HG02884 (cell line): ENCODE results near the gene CCDC43.
"Not testable (repeated sequence)": the region's sequence is repeated elsewhere in the genome, so short reads cannot be mapped to it uniquely, and the experiment has no call there.

Source experiments
- ATAC-seq: cut with Tn5 transposase; IDR thresholded peaks from one replicate; pipeline ENCODE4 v1.9.1; 2021; ENCODE audit warnings: mild to moderate bottlenecking, moderate library complexity; ENCODE audit not compliant: unreplicated experiment

CCDC43 gene

DNA sequence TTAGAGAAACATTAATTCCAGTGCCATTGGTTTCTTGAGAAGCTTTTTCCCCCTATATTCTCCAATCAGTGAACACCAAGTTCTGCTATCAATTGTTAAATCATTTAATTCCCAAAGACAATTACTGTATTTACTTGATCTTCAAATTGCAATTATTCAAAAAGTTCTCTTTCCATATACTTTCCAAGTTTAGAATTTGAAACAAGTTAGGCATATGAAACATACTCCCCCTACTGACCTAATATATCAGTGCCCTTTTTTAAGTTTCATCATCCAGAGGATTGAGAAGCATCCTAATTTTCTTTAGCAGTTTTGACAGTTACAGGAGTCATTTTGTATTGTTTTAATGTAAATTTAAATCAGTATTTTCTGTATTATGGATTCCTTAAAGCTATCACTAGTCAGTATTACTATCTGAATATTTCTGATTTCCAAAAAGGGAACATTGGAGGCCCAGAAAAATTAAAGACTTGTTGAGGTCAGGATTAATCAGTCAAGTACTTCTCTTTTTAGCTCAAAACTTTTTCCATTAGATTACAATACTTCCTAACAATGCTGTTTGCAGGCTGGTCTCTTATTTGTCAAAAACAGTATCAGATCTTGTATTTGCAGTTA lies 17.0 kb downstream of the CCDC43 start:
- no peak for ATAC-seq

DNA sequence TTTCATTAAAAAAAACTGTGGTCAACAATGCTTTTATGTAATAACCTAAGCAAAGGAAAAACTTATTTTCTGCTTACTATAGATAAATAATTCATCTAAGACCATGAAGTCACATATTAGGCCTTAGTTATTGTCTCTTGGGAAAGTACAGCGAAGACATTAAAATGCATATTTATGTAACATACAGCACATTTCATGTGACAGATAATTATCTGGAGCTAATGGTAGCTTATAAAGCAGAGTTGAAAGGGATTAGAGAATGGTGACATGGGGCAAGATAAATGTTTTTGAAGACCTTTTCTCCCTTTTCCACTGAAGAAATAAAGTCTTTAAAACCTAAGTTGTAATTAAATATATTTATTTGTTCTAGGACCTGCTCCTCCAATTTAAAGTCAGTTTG lies 23.6 kb downstream of the CCDC43 start:
- ATAC-seq, result no peak

DNA sequence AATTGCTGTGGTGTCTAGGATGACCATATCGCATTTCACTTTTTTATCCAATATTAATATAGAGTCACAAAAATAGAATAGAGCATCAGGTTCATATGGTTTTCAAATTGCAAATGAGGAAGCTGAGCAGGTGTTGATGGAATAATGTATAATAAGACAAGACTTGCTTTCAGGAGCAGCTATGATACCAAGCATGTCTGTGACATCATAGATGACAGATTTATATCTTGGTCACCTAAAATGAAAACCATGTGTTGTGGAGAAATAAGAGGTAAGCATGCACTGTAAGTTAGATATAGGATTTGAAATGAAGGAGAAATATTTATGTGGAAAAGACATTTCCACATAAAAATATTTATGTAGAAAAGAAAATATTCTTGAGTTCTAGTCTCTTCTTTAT lies 24.7 kb downstream of the CCDC43 start:
- ATAC-seq, result no peak

DNA sequence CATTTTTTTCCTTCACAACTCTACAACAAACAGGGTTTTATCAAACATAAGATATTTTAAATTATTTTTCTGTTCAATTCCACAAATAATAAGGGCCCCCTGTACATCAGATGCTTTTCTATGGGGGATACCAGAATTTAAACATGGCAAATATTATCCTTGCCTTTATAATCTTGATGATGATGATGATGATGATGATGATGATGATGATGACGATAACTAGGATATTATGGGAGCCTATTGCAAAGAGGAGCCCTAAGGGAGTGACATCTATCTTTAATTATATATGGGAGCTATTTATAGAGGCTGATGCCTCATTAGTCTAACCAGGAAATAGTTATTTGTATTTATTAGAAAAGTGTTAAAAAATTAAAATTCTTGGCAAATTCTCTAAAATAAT lies 26.5 kb downstream of the CCDC43 start:
- ATAC-seq, result no peak

DNA sequence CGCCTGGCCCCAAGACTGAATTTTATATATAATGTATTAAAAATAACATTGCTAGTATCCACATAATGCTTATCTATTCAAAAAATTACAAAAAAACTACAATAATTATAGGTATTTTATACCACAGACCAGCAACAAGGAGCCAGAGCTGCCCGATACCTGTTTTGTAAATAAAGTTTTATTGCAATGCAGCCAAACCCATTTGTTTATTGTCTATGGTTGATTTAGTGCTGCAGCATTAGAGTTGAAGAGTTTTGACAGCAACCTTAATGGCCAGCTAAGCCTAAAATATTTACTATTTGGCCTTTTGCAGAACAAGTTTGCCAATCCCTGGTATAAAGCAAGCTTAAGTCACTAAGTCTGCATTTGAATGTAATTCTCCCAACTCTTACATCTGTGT lies 27.7 kb downstream of the CCDC43 start:
- ATAC-seq, result no peak

DNA sequence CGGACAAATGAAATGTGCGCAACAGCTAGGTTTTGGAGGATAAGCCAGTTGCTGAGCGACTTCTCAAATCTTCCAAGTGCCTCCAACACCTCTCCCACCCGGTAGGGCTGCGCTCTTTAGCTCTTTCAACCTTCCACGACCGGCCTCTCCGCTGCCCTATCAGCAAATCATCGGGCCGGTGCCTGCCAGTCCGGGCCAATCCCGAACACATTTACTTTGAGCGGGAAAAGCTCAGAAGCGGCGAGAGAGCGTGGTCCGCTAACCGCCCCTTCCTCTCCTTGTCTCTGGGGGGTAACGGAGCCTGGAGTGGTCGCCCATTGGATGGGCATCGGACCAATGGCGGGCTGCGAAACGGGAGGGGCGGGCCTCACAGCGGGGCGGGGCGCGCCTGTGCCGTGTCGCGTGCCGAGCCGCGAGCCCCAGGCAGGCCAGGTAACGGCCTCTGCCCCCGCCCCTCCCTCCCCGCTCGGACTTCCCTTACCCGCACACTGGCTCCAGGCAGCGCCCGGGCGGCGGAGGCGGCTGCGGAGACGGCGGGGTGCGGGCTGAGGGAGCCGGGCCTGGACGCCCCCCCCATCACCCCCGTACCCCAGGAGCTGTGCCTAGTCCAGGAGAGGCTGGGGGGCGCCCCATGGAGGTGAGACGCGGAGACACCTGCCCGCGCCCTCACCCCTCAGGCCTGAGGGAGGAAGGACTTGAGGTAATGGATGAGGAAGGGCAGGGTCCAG lies 33.4 kb downstream of the CCDC43 start, which contains the start of gene MEIOC:
MEIOC (plus strand) TSS at position 486 of the 728 bp plus-strand sequence; CDS start at position 632, 146 bp downstream.
- ATAC-seq, result no peak

DNA sequence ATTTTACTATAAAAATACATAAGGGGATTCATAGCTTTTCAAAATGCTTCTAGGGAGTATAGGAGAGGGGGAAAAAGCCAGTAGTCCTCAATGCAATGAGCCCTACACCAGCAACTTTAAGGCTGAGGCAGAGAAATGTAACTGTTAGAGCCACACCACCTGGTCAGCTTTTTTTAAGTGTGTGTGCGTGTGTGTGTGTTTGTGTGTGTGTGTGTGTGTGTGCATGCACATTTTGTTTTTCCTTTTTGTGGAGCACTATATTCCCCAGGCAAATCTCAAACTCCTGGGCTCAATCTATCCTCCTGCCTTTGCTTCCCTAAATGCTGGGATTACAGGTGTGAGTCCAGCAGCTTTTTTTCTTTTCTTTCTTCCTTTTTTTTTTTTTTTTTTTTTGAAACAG lies 35.6 kb downstream of the CCDC43 start:
- ATAC-seq, result no peak

DNA sequence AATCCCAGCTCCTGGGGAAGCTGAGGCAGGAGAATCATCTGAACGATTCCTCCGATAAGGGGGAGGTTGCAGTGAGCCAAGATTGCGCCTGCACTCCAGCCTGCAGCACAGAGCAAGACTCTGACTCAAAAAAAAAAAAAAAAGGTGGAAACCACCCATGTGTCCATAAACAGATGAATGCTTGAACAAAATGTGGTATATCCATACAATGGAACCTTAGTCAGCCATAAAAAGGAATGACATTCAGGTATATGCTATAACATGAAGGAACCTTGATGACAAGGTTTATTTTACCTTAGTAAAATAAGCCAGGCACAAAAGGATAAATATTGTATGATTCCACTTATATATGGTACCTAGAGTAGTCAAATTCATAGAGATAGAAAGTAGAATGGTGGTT lies 36.2 kb downstream of the CCDC43 start:
- no peak for ATAC-seq

DNA sequence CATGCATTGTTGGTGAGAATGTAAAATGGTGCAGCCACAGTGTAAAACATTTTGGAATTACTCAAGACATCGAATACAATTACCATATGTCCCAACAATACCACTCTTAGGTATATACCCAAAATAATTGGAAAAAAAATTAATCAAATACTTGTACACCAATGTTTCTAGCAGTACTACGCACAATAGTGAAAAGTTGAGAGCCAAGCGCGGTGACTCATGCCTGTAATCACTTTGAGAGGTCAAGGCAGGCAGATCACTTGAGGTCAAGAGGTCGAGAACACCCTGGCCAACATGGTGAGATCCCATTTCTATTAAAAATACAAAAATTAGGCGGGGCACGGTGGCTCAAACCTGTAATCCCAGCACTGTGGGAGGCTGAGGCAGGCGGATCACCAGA lies 36.8 kb downstream of the CCDC43 start:
- ATAC-seq, result no peak

DNA sequence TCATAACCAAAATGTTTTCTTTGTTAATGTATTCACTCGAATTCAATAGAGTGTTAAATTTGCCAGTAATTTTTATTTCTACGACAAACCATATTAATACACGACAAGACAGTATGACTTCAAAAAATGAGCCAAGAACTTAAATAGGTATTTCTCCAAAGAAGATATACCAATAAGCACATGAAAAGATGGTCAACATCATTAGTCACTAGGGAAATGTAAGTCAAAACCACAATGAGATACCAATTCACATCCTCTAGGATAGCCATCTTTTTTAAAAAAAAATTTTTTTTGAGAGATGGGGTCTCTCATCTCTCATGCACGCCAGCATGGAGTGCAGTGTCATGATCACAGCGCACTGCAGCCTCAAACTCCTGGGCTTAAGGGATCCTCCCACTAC lies 38.3 kb downstream of the CCDC43 start:
- ATAC-seq, result no peak

DNA sequence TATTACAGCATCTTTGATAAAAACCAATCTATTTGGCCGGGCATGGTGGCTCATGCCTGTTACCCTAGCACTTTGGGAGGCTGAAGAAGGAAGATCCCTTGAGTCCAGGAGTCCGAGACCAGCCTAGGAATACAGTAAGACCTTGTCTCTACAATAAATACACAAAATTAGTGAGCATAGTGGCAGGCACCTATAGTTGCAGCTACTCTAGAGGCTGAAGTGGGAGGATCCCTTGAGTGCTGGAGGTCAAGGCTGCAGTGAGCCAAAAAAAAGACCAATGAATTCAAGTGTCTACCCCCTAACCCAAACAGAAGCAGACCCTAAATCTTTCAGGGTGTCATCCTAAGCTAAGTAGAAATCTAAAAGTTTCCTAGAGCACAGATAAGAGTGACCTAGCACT lies 40.6 kb downstream of the CCDC43 start:
- ATAC-seq, result no peak

DNA sequence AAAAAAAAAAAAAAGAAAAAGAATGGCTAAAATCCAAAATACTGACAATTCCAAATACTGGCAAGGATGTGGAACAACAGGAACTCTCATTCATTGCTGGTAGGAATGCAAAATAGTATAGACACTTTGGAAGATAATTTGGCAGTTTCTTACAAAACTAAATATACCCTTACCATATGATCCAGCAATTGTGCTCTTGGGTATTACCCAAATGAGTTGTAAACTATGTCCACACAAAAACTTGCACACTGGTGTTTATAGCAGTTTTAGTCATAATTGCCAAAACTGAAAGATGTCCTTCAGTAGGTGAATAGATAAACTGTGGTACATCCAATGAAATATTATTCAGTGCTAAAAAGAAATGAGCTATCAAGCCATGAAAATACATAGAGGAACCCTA lies 41.8 kb downstream of the CCDC43 start:
- ATAC-seq, result no peak

DNA sequence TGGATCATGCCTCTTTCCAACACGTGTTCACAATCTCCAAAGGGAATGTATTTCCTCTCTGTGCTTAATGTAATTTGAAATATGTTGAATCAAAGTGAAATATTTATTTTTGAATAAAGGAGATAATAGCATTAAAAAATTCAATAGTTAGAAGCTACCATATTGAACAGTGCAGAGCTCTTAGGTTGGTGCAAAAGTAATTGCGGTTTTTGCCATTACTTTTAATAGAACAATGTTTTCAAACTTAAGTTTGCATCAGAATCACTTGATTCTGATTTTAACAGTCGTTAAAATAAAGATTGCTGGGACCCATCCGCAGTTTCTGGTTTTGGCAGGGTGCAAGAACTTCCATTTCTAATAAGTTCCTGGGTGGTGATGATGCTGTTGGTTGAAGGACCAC lies 43.3 kb downstream of the CCDC43 start:
- ATAC-seq, result no peak

DNA sequence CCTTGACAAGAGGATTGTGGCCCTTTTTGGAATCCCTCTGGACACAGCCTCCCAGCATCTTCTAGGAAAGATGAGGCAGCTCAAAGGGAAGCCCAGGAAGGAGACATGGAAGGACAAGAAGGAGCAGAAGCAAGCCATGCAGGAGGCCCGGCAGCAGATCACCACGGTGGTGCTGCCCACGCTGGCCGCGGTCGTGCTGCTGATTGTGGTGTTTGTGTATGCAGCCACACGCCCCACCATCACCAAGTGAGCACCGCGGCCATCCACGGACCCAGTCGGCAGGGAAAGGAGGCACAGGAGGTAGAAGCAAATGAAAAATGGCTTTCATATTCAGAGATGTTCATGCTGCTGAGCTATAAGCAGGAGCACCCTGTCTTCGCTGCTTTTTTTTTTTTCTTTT lies 44.2 kb downstream of the CCDC43 start:
- no peak for ATAC-seq

DNA sequence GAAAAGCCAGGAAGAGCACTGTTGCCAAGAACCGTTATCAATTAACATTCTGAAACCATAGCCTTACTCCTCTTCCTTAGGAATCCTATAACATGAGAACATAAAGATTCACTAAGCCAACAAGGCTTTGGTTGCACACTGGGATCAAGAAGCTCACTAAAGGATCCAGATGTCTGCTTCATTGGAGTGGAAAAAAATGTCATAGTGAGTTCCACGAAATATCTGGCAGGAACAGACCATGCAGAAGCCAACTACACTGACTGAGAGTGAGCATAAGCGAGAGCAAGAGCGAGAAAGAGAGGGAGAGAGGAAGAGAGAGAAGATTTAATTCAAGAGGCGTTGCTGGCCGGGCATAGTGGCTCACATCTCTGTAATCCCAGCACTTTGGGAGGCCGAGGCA lies 46.7 kb downstream of the CCDC43 start:
- ATAC-seq, result no peak

DNA sequence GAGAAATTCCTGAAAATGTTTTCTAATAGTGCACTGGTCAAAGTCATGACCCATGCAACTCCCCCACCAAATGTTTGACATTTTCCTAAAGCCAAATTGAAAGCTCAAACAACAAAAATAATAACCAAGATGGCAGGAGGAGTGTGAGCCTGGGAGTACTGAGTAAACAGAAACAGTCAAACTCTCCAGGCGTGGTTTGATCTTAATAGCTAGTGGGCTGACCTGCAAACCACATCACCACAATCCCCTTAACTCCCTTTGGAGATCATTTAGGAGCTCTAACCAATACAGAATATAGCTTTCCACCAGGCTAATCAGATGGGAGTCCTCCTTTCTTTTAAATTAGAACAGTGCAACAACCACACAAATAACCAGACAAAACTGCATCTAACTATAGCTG lies 52.5 kb downstream of the CCDC43 start:
- ATAC-seq, result no peak

DNA sequence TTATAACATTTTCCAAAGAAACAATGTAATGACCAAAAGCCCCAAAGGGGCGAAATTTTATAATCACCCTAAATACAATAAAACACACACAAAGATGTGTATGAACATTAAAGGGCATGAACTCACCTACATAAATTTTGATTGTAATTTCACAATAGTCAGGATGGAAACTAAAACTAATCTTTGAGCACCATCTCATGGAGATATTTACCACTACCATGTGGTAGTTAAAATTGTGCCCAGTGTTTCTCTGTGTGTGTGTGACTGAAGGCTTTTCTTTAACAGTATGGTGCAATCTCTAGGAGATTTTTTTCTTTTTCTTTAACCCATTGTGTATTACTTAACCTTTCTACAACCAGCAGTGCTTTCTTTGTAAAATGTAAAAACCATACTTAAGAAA lies 53.0 kb downstream of the CCDC43 start:
- ATAC-seq, result no peak

DNA sequence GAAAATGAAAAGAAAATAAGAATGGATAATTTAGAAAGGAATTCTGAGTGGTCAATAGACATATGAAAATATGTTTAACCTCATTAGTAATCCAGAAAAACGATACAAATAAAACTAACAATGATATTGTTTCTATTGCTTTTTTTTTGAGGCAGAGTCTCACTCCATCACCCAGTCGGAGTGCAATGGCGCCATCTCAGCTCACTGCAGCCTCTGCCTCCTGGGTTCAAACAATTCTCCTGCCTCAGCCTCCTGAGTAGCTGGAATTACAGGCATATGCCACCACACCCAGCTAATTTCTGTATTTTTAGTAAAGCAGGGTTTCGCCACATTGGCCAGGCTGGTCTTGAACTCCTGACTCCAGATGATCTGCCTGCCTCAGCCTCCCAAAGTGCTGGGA lies 55.2 kb downstream of the CCDC43 start:
- ATAC-seq, result not testable (repeated sequence)

DNA sequence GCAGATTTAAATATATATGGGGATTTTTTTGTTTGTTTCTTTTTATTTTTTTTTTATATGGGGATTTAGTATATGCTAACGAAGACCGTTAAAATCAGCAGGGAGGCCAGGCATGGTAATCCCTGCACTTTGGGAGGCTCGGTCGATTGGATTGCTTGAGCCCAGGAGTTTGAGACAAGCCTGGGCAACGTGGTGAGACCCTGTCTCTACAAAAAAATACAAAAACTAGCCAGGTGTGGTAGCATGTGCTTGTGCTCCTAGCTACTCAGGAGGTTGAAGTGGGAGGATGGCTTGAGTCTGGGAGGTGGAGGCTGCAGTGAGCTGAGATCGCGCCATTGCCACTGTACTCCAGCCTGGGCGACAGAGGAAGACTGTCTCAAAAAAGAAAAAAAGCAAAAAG lies 55.6 kb downstream of the CCDC43 start:
- no peak for ATAC-seq

DNA sequence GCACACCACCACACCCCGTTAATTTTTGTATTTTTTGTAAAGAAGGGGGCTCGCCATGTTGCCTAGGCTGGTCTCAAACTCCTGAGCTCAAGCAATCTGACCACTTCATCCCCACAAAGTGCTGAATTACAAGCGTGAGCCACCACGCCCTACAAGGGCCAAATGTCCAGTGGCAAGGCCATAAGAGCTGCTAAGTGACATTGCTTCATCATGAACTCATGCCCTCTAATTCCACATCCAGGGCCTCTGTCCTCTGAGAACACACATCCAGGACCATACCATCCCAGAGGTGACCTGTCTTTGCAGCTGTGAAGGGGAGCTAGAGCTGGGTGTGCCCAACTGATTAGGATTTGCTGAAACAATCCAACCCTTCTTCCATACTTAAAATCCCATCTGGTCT lies 58.9 kb downstream of the CCDC43 start:
- ATAC-seq, result no peak

DNA sequence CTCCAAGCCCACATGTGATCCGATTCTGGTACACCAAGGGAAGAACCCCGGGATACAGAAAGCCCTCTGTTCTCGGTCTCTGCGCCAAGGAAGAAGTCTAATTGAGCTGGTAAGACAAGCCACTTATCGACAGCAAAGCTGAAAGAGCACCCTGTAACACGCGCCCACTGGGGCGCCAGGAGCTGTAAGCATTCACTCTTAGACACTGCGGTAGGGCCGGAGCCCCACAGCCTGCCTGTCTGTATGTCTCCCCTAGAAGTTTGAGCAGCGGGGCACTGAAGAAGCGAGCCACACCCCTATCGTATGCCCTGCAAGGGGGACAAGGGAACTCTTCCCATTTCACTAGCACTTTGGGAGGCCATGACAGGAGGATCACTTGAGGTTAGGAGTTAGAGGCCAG lies 60.3 kb downstream of the CCDC43 start:
- no peak for ATAC-seq

DNA sequence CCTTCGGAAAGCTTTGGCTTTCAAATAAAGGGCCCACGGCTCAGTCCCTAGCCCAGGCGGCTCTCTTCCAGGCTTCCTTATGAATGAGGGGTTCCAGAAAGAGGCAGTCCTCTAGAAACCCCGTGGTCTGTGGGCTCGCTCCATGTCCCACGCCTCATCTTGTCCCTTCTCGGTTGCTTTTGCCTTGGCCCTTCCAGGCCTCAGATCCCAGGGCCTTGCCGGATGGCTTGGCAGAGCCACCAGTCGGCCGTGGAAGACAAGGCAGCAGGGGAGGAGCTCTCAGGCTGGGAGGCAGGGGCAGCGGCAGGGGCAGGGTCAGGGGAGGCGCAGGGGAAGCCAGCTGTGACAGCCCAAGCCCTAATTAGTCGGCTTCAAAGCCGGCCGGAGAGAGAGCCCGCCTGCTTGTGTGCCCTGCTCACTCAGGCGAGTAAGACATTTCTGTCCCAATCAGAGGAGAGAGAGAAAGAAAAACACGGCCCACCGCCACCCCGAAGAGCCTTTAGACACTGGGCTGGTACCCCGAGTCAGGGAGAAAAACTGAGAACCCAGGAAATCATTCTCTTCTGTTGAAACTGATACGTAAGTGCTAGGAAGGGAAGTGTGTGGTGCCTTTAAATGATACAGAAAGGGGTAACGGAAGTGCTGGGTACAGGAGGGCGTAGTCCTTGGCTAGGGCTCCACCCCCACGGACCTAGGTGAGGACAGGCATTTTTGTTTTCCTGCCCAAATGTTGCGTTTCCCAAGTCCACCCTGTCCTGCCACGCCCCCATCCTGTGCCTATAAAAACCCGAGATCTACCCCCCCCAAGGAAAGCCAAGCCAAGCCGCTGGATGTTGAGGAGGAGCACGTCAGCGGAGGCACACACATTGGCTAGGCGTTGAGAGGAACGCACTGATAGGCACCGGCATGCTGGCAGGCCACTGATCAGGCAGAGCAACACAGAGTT lies 61.1 kb downstream of the CCDC43 start:
- no peak for ATAC-seq
